HG02884 (cell line): Measurements from ENCODE around the gene ABL2.

Source experiments
- ATAC-seq: cut with Tn5 transposase; IDR thresholded peaks from one replicate; pipeline ENCODE4 v1.9.1; 2021; ENCODE audit warnings: mild to moderate bottlenecking, moderate library complexity; ENCODE audit not compliant: unreplicated experiment

ABL2 gene

DNA sequence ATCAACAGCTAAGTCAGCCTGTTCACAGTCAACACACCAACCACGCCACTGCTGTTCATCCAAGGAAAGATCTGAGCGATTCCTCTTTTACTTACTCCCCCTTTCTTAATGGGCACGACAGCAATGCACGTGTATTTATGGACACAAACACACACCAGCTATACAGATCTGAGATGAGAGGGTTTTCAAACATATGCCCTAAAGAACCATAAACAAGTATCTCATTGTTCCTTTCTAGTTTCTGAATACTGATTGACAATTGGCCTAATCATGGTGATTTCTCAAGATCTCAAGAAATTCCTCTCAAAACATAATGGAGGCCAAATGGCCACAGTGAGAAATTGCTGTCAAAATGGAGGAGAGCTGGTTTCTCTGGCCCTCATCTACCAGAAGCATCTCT lies 129.6 kb downstream of the ABL2 start:
- ATAC-seq = no peak

DNA sequence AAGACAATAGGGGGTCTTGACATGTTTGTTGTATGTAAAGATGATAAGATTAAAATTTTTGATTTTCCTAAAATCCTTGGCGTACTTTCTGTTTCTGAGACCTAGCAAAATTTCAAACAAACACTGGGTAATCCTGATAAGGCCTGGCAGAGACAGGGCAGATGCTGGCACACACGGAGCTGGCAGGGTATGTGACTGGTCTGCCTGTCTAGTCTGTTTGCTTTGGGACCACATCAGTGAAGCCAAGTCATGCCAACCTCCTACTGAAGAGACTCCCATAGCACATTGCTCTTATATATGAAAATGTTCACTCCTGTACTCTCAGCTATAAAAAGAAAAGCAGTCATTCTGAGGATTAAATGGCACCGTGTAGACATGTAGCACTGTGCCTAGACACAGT lies 133.6 kb downstream of the ABL2 start:
- ATAC-seq = no peak

DNA sequence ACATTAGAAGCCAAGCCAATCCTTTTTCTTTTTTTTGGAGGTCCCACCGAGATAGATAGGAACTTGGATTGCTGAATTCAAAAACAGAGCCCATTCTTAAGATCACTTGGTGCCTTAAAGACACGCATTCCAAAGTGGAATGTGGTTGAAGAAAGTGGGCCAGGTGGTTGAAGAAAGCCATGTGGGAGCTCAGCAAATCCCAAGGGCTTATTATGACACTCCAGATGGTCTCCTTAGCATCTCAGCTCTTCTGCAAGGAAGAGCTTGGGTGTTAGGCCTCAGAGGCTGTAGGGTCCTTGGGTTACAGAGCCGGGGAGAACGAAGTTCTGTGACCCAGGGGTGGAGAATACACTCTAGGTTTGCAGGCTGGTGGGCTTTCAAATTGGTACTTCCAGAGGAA lies 134.1 kb downstream of the ABL2 start:
- ATAC-seq = no peak

DNA sequence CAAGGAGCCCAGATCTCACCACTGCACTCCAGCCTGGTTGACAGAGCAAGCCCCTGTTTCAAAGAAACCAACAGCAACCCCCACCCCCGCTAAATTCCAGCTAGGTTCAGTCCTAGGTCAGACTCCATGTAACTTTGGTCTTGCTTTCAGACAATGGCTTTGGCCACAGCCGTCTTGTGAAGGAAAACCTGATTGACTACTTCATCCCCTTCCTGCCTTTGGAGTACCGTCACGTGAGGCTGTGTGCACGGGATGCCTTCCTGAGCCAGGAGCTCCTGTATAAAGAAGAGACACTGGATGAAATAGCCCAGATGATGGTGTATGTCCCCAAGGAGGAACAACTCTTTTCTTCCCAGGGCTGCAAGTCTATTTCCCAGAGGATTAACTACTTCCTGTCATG lies 134.7 kb downstream of the ABL2 start:
- no peak for ATAC-seq

DNA sequence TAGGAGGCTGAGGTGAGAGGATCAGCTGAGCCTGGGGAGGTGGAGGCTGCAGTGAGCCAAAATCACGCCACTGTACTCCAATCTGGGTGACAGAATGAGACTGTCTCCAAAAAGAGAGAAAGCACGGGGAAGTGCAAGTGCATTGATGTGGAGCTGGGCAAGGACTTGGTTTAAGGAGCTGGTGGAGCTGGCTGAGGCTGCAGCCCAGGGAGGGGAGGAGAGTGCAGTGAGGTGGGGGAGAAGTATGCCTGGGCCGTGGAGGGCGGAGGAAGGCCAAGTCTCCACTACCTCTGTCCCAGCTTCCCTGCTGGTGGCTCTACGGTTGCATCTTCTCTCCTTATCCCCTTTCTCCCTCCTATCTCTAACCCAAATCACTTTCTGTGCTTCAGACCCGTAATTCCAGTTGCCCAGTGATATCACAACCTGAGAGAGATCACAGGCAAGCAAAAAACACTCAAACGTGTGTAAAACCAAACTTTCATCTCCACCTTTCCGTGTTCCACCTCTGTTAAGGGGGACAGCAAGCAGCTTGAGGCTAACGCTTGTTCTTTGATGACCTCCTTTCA lies 136.5 kb downstream of the ABL2 start:
- ATAC-seq = no peak

DNA sequence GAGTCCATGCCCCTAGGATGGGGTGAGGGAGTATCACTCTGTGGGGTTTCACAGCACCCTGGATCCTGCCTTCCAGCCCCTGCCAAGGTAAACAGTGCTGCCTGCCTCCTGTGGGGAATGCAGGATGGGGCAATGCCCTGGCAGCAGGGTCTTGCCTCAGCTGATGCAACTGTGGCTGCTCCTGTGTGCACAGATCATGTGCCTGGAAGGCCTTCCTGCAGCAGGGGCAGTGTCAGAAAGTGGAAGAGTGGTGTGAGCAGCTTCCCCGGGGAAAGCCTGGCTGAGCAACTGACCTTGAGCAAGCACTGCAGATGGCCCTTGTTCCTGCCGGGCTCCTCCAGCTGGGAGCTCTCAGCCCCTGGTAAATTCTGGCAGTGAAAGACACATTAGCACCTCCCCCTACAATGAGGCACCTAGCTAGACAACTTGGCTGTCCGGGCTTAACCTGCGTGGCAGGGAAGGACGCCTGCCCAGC lies 137.7 kb downstream of the ABL2 start:
- ATAC-seq = no peak

DNA sequence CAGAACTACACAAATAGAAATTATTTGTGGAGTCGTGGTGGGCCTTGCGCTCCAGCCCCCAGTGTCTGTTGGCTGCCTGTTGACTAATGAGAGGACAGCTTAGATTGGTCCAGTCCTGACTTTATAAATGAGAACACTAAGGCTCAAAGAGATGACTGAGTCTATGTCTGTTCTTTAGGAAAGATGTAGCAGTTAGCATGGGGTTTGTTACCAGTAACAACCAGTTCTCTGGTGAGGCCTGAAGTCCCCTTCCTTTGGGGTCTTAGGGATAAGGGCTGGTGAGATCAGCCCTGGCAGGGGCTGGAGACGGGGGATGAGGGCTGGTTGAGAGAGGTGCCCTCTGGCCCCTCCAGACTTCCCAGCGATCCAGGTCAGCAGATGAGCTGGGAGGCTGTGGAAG lies 138.6 kb downstream of the ABL2 start:
- no peak for ATAC-seq

DNA sequence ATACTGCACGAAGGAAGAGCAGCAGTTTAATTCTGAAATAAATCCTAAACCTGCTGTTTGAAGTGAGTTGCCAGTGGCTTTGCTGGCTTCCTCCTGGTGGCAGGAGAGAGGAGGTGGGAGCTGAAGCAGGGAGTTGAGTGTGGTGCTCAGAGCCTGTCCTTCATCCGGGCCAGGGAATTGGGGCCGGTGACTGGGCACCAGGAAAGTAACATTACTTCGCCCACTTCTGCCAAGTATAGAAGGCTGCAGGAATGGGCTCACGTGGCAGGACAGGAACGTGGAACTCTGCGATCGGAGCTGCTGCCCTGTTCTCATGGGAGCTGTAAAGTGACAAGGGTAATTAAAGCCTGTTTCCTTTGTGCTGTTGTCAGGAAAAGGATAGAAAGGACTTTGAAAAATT lies 139.0 kb downstream of the ABL2 start:
- no peak for ATAC-seq

DNA sequence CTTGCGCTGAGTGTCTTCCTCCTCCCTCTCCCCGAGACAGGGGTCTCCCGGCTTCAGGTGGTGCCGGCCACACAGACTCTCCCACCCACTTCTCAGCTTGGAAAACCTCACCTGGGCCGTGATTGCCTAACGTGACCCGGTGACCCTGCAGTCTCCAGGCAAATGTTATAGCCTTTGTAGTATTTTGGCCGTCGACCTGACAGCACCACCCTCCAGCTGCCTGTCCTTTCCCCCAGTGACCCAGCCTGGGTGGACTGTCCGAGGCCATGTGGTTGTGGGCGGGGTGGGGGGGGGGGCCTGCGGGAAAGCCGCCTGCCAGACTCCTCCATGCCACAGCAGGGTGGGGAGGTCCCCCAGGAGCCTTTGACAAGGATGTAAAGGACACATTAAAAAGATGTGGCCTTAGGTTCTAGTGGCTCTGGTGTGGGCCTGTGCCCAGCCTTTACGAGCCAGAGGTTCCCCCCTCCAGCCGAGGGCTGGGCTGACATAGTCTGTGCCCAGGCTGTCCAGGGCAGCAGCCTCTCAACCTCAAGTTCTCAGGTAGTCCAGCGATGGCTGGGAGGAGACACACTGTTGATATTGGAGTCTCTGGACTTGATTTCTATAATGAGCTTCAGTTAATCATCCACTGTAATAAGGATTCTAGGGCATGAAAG lies 139.5 kb downstream of the ABL2 start:
- no peak for ATAC-seq

DNA sequence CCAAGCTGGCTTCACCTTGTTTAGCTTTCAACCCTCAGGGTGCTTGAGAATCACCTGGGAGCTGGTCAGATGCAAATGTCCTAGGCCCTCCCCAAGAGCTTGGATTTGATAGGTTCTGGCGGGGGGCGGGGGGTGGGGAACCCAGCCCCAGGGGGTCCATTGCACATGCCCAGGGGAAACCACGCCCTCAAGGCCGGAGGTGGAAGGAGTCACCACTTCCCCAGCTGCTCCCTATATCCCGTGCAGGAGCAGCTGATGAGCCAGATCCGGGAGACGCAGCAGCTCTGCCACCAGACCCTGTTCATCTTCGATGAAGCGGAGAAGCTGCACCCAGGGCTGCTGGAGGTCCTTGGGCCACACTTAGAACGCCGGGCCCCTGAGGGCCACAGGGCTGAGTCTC lies 141.8 kb downstream of the ABL2 start:
- ATAC-seq = no peak

DNA sequence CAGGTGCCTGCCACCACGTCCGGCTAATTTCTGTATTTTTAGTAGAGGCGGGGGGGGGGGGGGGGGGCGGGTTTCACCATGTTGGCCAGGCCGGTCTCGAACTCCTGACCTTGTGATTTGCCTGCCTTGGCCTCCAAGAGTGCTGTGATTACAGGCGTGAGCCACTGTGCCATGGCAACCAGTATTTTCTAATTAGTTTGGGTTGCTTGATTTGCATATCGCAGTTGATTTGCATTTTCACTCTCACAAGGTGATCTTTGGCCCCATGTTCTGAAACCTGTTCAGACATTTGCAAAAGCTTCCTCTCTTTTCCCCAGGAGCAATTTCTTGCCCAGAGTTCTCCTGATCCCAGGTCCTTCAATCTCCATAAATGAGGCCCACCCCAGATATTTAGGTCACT lies 145.9 kb downstream of the ABL2 start:
- ATAC-seq = no peak

- ATAC-seq = no peak
Observed at GRCh38 chr1:179082999-179083335, 146.5 kb downstream of the ABL2 start.

GRCh38 chr1:179082333-179082998 lies 147.0 kb downstream of the ABL2 start:
- ATAC-seq = peak; percentile 8

GRCh38 chr1:179081687-179082332 lies 147.7 kb downstream of the ABL2 start, which contains the start of gene TOR3A:
Gene TOR3A, plus strand, starts transcription at chr1:179082070. Its CDS starts 59 bp downstream, at chr1:179082129.
- ATAC-seq = peak; percentile 87

DNA sequence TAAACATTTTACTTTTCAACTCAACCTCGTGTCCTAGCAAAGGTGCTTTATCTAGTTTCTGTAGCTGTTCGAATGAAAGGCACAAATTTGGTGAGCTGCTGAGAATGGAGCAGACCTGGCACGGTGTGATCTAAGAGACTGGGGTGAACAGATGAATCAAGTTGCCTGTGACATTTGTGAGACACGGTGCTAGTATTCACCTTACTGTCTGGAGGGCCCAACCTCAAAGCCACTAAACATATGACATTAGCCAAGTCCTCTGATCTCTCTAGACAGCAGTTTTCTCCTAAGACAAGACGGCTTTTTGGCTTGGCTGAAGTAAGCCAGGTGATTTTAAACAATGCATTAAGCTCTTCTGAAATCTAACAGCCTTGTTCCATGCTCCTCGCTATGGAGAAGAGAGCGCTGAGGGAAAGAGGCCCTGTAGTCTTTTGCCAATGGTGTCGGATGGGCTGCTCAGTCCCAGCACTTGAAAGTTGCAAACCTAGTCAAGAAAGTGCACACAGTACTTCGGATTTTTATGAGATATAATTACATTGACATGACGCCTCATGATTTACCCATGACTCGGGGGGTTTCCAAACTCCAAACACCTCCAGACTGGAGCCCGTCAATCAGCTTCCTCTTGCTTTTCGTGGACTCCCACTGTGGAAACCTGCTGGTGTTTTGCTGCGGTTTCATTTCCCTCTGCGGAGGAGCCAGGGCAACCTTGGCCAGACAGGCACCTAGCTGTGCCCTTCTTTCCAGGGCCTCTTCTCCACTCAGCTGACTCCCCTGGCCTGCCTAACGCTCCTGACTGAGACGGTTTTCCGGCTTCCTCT lies 148.4 kb downstream of the ABL2 start:
- no peak for ATAC-seq

DNA sequence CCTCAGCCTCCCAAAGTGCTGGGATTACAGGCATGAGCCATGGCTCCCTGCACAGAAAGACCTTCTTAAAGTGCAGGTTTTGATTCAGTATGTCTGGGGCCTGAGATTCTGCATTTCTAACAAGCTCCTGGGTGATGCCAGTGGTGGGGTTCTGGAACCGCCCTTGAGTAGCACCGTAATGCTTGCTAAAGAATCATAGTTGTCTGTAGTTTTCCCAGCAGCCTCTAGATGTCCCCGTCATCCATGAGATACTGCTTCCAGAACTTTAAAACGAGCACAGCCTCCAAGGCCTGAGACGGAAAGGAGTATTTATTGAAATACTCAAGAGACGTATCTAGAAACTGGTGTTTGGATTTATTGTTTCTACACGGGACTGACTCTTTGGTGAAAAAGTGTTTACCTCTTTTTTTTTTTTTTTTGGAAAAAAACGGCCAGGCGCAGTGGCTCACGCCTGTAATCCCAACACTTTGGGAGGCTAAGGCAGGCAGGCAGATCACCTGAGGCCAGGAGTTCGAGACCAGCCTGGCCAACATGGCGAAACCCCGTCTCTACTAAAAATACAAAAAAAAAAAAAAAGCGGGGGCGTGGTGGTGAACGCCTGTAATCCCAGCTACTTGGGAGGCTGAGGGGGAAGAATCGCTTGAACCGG lies 150.2 kb downstream of the ABL2 start:
- ATAC-seq = peak; percentile 17

- ATAC-seq = no peak
Observed at GRCh38 chr1:179077396-179077795, 152.1 kb downstream of the ABL2 start.

DNA sequence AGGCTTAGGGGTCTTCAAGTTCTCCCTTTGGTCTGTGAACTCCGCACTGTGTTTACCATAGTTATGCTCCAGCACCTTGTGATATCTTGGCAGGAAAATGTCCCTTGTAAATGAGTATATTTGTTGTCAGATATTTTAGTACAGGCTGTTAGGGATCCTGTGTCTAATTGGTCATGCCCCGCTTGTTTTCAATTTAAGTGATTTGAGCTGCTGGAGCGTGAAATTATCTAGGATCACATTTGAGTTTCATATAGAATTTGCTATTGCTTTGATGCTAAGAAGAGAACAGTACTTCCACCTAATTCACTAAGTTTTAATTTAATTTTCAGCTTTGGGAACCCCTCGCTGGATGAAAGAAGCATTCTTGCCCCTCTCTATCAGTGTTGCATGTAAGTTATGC lies 163.0 kb downstream of the ABL2 start:
- no peak for ATAC-seq

GRCh38 chr1:179061360-179062282 lies 167.9 kb downstream of the ABL2 start:
- ATAC-seq = no peak
